OCI-LY3 (cell line): ENCODE measurements around the gene ALDOB.

ENCODE experiments used
- H2AFZ ChIP-seq: fragments of 200-600, 300-600 bp; shearing (Covaris generic); 2 replicates; pipeline ENCODE4 v1.6.0; 2014; ENCODE audit warnings: antibody characterized with exemption, low read depth, low read length
- H3K27ac ChIP-seq: fragments of 200-600, 300-600 bp; sonication (generic); 2 replicates; pipeline ENCODE4 v1.5.1; 2014; ENCODE audit warnings: mild to moderate bottlenecking, low read length, moderate library complexity, mixed read lengths
- H3K27me3 ChIP-seq: fragments of 200-600, 300-600 bp; sonication (generic); 2 replicates; pipeline ENCODE4 v1.6.1; 2014; ENCODE audit warnings: low read depth, low read length, mixed read lengths
- H3K36me3 ChIP-seq: fragments of 200-600, 300-600 bp; sonication (generic); replicated peaks from 2 replicates; pipeline ENCODE3; 2014; ENCODE audit warnings: low read depth, low read length, mixed read lengths
- H3K4me1 ChIP-seq: fragments of 300-600, 200-600 bp; sonication (generic); 2 replicates; pipeline ENCODE4 v1.6.1; 2014; ENCODE audit warnings: low read length, mixed read lengths
- H3K4me2 ChIP-seq: fragments of 200-600, 300-600 bp; sonication (generic); 2 replicates; pipeline ENCODE4 v1.6.1; 2014; ENCODE audit warnings: low read length, mixed read lengths
- H3K4me3 ChIP-seq: fragments of 300-600, 200-600 bp; sonication (generic); 2 replicates; pipeline ENCODE4 v1.5.1; 2014; ENCODE audit warnings: antibody characterized with exemption, mild to moderate bottlenecking, low read length, moderate library complexity
- H3K79me2 ChIP-seq: fragments of 300-600, 200-600 bp; shearing (Covaris generic); 2 replicates; pipeline ENCODE4 v1.6.1; 2014; ENCODE audit warnings: mild to moderate bottlenecking, low read length, mixed read lengths
- H3K9ac ChIP-seq: fragments of 300-600, 200-600 bp; shearing (Covaris generic); 2 replicates; pipeline ENCODE4 v1.6.0; 2014; ENCODE audit warnings: mild to moderate bottlenecking, low read length, moderate library complexity
- H3K9me3 ChIP-seq: fragments of 200-600, 300-600 bp; shearing (Covaris generic); 2 replicates; pipeline ENCODE4 v1.6.1; 2014; ENCODE audit warnings: low read length, mixed read lengths; ENCODE audit not compliant: insufficient read depth
- H4K20me1 ChIP-seq: fragments of 200-600, 300-600 bp; sonication (generic); 2 replicates; pipeline ENCODE4 v1.6.1; 2016; ENCODE audit warnings: low read length, mixed read lengths; ENCODE audit not compliant: insufficient read depth
- CTCF ChIP-seq: fragments of 200-600, 300-600 bp; sonication (generic); IDR thresholded peaks from 2 replicates; pipeline ENCODE4 v1.5.1; 2014; ENCODE audit warnings: antibody characterized with exemption, low read length, low read depth
- EZH2phosphoT487 ChIP-seq: fragments of 200-600 bp; shearing (Covaris generic); IDR thresholded peaks from 2 replicates; pipeline ENCODE4 v1.6.1; 2018; ENCODE audit warnings: antibody characterized with exemption, mixed run types, low read depth

The ALDOB gene

GRCh38 chr9:101432171-101432570 is 3.4 kb downstream of the ALDOB start:
- TF ChIP-seq CTCF (no peak), EZH2phosphoT487 (no peak)
- H3K27me3 ChIP-seq, result no peaks in the 10 kb centered on the region
- peaks cover 19% of the 10 kb centered on the region for H3K4me1 ChIP-seq
- no peak overlapping the region for H2AFZ ChIP-seq
- H3K9me3 ChIP-seq, result no peaks in the 10 kb centered on the region
- no peaks in the 10 kb centered on the region for H3K36me3 ChIP-seq
- H3K9ac ChIP-seq, result no peak overlapping the region
- no peaks in the 10 kb centered on the region for H3K79me2 ChIP-seq
- H4K20me1 ChIP-seq, result no peaks in the 10 kb centered on the region
- H3K4me2 ChIP-seq, result no peak overlapping the region
- H3K4me3 ChIP-seq, result no peak overlapping the region
- no peak overlapping the region for H3K27ac ChIP-seq

- H3K9ac ChIP-seq, result no peak overlapping the region
- no peak overlapping the region for H3K27ac ChIP-seq
- H3K4me3 ChIP-seq, result no peak overlapping the region
- no peaks in the 10 kb centered on the region for H3K79me2 ChIP-seq
- H3K4me1 ChIP-seq, result peaks cover 14% of the 10 kb centered on the region
- H3K4me2 ChIP-seq, result no peak overlapping the region
- H3K9me3 ChIP-seq, result no peaks in the 10 kb centered on the region
- H4K20me1 ChIP-seq, result no peaks in the 10 kb centered on the region
- TF ChIP-seq CTCF (no peak), EZH2phosphoT487 (no peak)
- no peaks in the 10 kb centered on the region for H3K36me3 ChIP-seq
- H2AFZ ChIP-seq, result no peak overlapping the region
- no peaks in the 10 kb centered on the region for H3K27me3 ChIP-seq
Observed at GRCh38 chr9:101429736-101430135, 5.8 kb downstream of the ALDOB start.

GRCh38 chr9:101428909-101429308 is 6.7 kb downstream of the ALDOB start:
- no peaks in the 10 kb centered on the region for H3K36me3 ChIP-seq
- no peak overlapping the region for H3K9ac ChIP-seq
- peaks cover 11% of the 10 kb centered on the region for H3K4me1 ChIP-seq
- H3K4me2 ChIP-seq, result no peak overlapping the region
- H3K4me3 ChIP-seq, result no peak overlapping the region
- H2AFZ ChIP-seq, result no peak overlapping the region
- TF ChIP-seq EZH2phosphoT487 (no peak), CTCF (no peak)
- no peaks in the 10 kb centered on the region for H3K79me2 ChIP-seq
- H4K20me1 ChIP-seq, result no peaks in the 10 kb centered on the region
- no peaks in the 10 kb centered on the region for H3K9me3 ChIP-seq
- H3K27me3 ChIP-seq, result no peaks in the 10 kb centered on the region
- no peak overlapping the region for H3K27ac ChIP-seq

GRCh38 chr9:101427957-101428655 is 7.5 kb downstream of the ALDOB start:
- Histone ChIP-seq H2AFZ (0 out of 2 replicates have a peak overlapping the region, but pooled peaks have one; percentile 41), H3K27ac (0 out of 2 replicates have a peak overlapping the region, but pooled peaks have one; percentile 11), H4K20me1 (no peaks in the 10 kb centered on the region), H3K4me1 (peaks cover 11% of the 10 kb centered on the region), H3K36me3 (no peaks in the 10 kb centered on the region), H3K4me3 (no peak overlapping the region), H3K9ac (no peak overlapping the region), H3K4me2 (peak overlapping the region; percentile 30), H3K79me2 (no peaks in the 10 kb centered on the region), H3K9me3 (no peaks in the 10 kb centered on the region), H3K27me3 (no peaks in the 10 kb centered on the region)
- TF ChIP-seq EZH2phosphoT487 (no peak), CTCF (no peak)
